NB4 (cell line): ENCODE data around the gene TLK1.

Experiments used
- MYC ChIP-seq: IDR thresholded peaks from 2 replicates; pipeline ENCODE4 v1.6.1; 2011; ENCODE audit warnings: low read depth, low read length
- POLR2A ChIP-seq: IDR thresholded peaks from 2 replicates; pipeline ENCODE4 v1.6.1; 2011; ENCODE audit warnings: mild to moderate bottlenecking; ENCODE audit not compliant: insufficient read length; ENCODE audit errors: extremely low read depth
- TF ChIP-seq, protein P1 (sequence below): IDR thresholded peaks from one replicate; pipeline ENCODE4 v1.5.1; 2012; ENCODE audit warnings: low read depth, low read length
- TF ChIP-seq, protein P2 (sequence below): IDR thresholded peaks from 2 replicates; pipeline ENCODE4 v1.6.1; 2011; ENCODE audit warnings: low read depth, low read length

GRCh38 chr2:171109571-171109970, 51.1 kb downstream of the TLK1 start:
- no peak for TF ChIP-seq POLR2A
- TF ChIP-seq, protein P1, sequence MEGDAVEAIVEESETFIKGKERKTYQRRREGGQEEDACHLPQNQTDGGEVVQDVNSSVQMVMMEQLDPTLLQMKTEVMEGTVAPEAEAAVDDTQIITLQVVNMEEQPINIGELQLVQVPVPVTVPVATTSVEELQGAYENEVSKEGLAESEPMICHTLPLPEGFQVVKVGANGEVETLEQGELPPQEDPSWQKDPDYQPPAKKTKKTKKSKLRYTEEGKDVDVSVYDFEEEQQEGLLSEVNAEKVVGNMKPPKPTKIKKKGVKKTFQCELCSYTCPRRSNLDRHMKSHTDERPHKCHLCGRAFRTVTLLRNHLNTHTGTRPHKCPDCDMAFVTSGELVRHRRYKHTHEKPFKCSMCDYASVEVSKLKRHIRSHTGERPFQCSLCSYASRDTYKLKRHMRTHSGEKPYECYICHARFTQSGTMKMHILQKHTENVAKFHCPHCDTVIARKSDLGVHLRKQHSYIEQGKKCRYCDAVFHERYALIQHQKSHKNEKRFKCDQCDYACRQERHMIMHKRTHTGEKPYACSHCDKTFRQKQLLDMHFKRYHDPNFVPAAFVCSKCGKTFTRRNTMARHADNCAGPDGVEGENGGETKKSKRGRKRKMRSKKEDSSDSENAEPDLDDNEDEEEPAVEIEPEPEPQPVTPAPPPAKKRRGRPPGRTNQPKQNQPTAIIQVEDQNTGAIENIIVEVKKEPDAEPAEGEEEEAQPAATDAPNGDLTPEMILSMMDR, result no peak
- TF ChIP-seq MYC, result no peak
- TF ChIP-seq, protein P2, sequence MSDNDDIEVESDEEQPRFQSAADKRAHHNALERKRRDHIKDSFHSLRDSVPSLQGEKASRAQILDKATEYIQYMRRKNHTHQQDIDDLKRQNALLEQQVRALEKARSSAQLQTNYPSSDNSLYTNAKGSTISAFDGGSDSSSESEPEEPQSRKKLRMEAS, result no peak
